GM12872 (cell line): ENCODE data around the gene C2orf78.
"Not testable (repeated sequence)": the region's sequence is repeated elsewhere in the genome, so short reads cannot be mapped to it uniquely, and the experiment has no call there.

Experiments used
- CTCF ChIP-seq: IDR thresholded peaks from 3 replicates; pipeline ENCODE4 v1.5.1; 2011; ENCODE audit warnings: low read depth, mild to moderate bottlenecking, low read length, moderate library complexity; ENCODE audit not compliant: insufficient read depth

Gene C2orf78

GRCh38 chr2:73783883-73784282 lies at the start of gene C2orf78:
C2orf78 (plus strand) TSS chr2:73784183; CDS start chr2:73784310, 127 bp downstream.
- not testable (repeated sequence) for TF ChIP-seq CTCF

GRCh38 chr2:73736378-73736777 lies 47.6 kb upstream of the C2orf78 start:
- TF ChIP-seq CTCF, result no peak

GRCh38 chr2:73736855-73737779 lies 46.9 kb upstream of the C2orf78 start, which contains the start of gene TPRKB:
TPRKB (minus strand) TSS chr2:73737345; CDS start chr2:73734569, 2,776 bp downstream.
- no peak for TF ChIP-seq CTCF

- TF ChIP-seq CTCF, result no peak
These were observed 44.9 kb upstream of the C2orf78 start for GRCh38 chr2:73739101-73739500.

GRCh38 chr2:73740767-73741166 lies 43.2 kb upstream of the C2orf78 start:
- TF ChIP-seq CTCF, result no peak

- TF ChIP-seq CTCF, result no peak
These were observed 37.7 kb upstream of the C2orf78 start for GRCh38 chr2:73746015-73746876.

GRCh38 chr2:73746877-73747208 lies 37.1 kb upstream of the C2orf78 start:
- TF ChIP-seq CTCF, result no peak
